ENCODE measurements around the gene GATA1. TPM values are rescaled to one million over a fixed set of nuclear protein-coding genes. Genes with fewer than 3 reads are reported as not detected.

The GATA1 gene
- total RNA-seq, 4 donors from 2014 or later, result not detected

DNA sequence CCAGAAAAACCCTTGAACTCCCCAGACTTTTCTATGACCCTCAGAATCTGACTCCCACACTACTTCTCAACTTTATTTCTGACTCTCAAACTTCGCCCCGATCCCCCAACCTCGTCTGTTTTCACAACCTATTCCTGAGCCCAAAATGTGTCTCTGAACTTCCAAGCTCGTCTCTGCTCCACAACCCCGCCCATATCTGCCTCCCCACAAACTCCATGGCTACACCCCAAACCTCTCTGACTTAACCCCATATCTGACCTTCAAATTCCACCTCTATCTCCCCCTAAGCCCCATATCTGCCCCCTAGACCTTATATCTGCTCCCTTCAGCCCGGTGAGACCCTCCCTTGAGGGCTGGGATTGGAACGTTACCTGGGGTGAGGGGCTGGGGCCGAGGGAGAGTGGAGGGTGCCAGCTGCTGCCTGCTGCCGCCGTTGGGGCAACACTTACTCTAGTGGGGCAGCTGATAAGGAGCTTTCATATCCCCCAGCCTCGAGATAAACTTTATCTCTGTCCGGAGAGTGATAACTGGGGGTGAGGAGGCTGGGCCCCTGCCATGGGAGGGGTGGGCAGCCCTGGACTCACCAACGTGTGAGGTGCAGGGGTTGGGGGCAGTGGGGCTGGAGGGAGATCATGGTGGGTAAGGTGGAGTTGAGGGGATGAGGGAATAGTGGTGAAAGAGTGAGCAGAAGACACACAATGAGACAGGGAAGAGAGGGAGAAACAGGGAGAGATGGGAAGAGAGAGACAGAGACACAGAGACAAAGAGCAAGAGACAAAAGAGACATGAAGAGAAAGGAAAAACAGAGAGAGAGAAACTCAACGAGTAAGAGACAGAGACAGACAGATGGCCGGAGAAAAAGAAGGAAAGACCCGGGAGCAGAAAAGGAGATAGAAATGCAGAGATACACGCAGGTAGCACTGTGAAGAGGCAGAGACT is 1.4 kb downstream of the GATA1 start:
- H3K36me3 ChIP-seq, result no peaks in the 10 kb centered on the region
- no peaks in the 10 kb centered on the region for H3K9me3 ChIP-seq
- TF ChIP-seq, protein P1, sequence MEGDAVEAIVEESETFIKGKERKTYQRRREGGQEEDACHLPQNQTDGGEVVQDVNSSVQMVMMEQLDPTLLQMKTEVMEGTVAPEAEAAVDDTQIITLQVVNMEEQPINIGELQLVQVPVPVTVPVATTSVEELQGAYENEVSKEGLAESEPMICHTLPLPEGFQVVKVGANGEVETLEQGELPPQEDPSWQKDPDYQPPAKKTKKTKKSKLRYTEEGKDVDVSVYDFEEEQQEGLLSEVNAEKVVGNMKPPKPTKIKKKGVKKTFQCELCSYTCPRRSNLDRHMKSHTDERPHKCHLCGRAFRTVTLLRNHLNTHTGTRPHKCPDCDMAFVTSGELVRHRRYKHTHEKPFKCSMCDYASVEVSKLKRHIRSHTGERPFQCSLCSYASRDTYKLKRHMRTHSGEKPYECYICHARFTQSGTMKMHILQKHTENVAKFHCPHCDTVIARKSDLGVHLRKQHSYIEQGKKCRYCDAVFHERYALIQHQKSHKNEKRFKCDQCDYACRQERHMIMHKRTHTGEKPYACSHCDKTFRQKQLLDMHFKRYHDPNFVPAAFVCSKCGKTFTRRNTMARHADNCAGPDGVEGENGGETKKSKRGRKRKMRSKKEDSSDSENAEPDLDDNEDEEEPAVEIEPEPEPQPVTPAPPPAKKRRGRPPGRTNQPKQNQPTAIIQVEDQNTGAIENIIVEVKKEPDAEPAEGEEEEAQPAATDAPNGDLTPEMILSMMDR (IDR thresholded peaks at IDR 0.05), result no peak
- TF ChIP-seq POLR2A (IDR thresholded peaks at IDR 0.05), result no peak
- no peaks in the 10 kb centered on the region for H3K4me1 ChIP-seq
- H3K27ac ChIP-seq, result no peak overlapping the region
- no peak for DNase-seq
- H3K27me3 ChIP-seq, result peaks cover 0 to 10% (median 0%) of the 10 kb centered on the region in 4 donors
- WGBS, 2 donors, result 57 to 59% methylated on average over 10 to 15 of the region's 17 CpGs
- intact Hi-C loops (cut with DNase I), result no loop called here
- H3K4me3 ChIP-seq, result no peak overlapping the region

DNA sequence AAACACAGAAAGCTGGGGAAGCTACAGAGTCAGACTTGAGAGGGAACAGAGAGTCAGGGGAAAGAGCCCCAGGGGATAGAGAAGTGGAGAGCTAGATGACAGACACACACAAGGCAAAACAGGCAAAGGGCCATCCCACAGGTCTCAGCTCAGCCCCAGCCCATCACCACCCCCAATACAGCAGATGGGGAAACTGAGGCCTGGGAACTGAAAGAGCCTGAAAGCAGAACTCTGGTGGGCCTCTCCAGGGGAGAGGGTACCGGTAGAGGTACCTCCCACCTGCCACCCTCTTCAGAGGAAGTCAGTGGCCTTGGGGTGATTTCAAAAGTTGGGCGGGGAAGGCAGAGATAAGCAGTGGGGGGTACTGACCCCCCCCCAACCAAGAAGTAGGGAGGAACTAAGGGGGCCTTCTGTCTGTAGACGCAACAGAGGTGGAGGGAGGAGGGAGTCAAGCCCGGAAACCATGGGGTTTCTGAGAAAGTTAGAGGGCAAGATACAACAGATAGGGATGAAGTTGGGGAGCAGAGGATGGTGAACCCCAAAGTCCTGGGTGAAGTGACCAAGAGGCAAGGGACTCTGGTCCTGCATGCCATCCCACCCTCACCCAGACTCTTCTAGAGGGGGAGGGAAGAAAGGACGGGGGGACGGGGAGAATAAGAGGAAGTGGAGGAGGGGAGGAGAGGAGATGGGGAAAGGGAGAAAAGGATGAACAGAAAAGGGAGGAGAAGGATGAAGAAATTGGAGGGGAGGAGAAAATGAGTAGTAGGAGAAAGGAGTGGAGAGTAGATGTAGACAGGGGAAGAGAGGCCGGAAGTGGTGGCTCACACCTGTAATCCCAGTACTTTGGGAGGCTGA is 3.2 kb downstream of the GATA1 start:
- no peak overlapping the region for H3K4me3 ChIP-seq
- no peak for TF ChIP-seq POLR2A (IDR thresholded peaks at IDR 0.05)
- TF ChIP-seq, protein P1 (IDR thresholded peaks at IDR 0.05), result no peak
- H3K36me3 ChIP-seq, result no peaks in the 10 kb centered on the region
- H3K9me3 ChIP-seq, result no peaks in the 10 kb centered on the region
- no peak for DNase-seq
- no peaks in the 10 kb centered on the region for H3K4me1 ChIP-seq
- 69 to 84% methylated on average over 3 to 6 of the region's 7 CpGs for WGBS, 2 donors
- H3K27ac ChIP-seq, result no peak overlapping the region
- intact Hi-C loops (cut with DNase I), result no loop called here
- peaks cover 0 to 10% (median 0%) of the 10 kb centered on the region in 4 donors for H3K27me3 ChIP-seq

DNA sequence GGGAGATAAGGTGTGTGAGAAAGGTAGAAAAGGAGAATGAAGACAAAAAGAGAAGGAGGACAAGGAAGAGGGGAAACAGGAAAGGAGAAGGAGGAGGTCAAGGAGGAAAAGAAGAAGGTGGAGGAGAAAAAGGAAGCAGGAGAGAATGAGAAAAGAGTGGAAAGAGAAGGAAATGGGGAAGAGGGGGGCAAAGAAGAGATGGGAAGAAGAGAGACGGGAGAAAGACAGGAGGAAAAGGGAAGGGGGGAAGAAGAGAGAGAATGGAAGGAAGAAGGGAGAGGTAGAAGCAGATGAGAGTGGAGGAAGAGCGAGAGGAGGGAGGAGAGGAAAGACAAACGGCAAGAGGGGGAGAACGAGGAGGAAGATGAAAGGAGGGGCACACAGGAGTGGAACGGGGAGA is 4.1 kb downstream of the GATA1 start:
- WGBS, 2 donors, result 45 to 53% methylated on average over 5 of the region's 5 CpGs
- Histone ChIP-seq H3K27ac (no peak overlapping the region), H3K9me3 (no peaks in the 10 kb centered on the region), H3K4me1 (no peaks in the 10 kb centered on the region), H3K4me3 (no peak overlapping the region), H3K36me3 (no peaks in the 10 kb centered on the region), H3K27me3 (peaks cover 0 to 10% (median 0%) of the 10 kb centered on the region in 4 donors)
- DNase-seq, result no peak
- intact Hi-C loops (cut with DNase I), result no loop called here
- TF ChIP-seq POLR2A (IDR thresholded peaks at IDR 0.05), result no peak
- TF ChIP-seq, protein P1 (IDR thresholded peaks at IDR 0.05), result no peak

DNA sequence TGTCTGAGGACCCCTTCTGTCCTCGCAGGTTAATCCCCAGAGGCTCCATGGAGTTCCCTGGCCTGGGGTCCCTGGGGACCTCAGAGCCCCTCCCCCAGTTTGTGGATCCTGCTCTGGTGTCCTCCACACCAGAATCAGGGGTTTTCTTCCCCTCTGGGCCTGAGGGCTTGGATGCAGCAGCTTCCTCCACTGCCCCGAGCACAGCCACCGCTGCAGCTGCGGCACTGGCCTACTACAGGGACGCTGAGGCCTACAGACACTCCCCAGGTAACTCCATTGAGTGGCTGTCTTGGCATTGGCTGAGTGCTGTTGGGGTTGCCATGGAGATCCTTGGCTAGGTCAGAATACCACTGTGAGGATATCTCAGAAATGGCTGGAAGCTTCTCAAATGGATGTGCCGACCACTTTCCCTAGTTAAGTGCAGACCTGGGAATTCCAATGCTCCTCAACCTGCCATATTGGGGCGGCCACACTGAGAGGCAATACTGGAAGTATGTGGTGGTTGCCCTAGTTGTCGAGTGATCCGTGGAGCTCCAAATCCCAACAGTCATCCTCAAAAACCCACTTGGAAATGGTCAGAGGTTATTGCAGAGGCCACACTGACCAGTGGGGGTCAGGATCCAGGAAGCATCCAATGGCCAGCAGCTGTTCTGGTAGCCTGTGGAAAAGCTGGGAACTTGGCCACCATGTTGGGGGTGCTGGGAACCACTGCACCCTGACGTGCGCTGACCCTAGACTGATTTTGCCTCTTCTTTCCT is 4.9 kb downstream of the GATA1 start:
- TF ChIP-seq, protein P1 (IDR thresholded peaks at IDR 0.05), result no peak
- TF ChIP-seq POLR2A (IDR thresholded peaks at IDR 0.05), result no peak
- H3K36me3 ChIP-seq, result no peaks in the 10 kb centered on the region
- no peak overlapping the region for H3K27ac ChIP-seq
- 78 to 79% methylated on average over 4 of the region's 11 CpGs for WGBS, 2 donors
- no peak for DNase-seq
- intact Hi-C loops (cut with DNase I), result no loop called here
- H3K27me3 ChIP-seq, result peaks cover 0 to 8% (median 0%) of the 10 kb centered on the region in 4 donors
- no peaks in the 10 kb centered on the region for H3K4me1 ChIP-seq
- no peak overlapping the region for H3K4me3 ChIP-seq
- H3K9me3 ChIP-seq, result no peaks in the 10 kb centered on the region

Data from esophagus squamous epithelium (tissue), 5 donors.